DMS153 treated with DMSO at 0.1 percent for 48 hours (cell line): ENCODE data around the gene UBE2R2.
A peak's percentile ranks its signal among the peaks of the same experiment; 100 is the strongest.
"Not testable (repeated sequence)": the region's sequence is repeated elsewhere in the genome, so short reads cannot be mapped to it uniquely, and the experiment has no call there.

Source experiments
- DNase-seq: peaks from one replicate; lab custom pipeline; 2025; ENCODE audit not compliant: unreplicated experiment; lab: John Stamatoyannopoulos, UW

The UBE2R2 gene, protein sequence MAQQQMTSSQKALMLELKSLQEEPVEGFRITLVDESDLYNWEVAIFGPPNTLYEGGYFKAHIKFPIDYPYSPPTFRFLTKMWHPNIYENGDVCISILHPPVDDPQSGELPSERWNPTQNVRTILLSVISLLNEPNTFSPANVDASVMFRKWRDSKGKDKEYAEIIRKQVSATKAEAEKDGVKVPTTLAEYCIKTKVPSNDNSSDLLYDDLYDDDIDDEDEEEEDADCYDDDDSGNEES

DNA sequence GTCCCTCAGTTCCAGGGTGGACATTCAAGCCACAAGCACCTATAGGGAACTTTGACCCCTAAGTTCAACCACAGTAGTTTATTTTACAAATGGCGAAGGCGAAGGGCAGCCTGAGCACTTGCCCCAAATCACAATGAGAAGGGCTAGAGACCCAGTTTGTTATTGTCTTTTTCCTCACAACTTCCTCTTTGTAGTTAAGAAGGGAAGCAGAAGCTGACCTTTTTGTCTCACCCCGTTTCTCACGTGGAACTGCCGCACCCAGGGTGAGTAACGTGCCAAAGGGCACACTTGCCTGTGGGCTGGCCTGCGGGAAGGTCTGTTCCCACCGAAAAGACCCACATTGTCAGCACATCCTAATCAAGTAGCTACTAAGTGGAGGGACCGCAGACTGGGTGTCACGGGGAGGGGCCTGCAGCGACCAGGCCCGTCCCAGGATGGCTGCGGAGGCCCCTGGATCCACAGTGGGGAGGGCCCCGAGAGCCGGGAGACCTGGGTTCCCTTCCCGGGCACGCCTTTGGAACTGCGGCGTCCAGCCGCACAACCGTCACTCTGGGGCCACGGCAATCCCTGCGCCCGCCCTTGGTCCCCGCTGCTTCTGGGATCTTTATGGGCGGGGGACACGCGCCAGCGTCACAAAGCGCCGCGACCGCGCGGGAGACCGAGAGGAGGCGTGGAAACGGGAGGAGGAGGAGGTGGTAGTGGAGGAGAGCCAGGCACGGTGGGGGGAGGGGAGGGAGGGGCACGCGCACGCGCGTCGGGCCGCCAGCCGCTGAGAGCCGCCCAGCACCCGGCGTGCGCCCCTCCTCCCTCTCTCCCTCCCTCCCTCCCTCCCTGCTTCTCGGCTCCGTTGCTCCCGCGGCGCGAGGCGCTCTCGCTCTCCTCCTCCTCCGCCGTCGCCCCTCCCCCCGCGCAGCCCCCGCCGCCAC lies at the start of gene UBE2R2:
UBE2R2 (plus strand) TSS at position 834 of the 926 bp plus-strand sequence. CDS start 598 bp downstream, outside the sequence.
- DNase-seq: peak; percentile 62

DNA sequence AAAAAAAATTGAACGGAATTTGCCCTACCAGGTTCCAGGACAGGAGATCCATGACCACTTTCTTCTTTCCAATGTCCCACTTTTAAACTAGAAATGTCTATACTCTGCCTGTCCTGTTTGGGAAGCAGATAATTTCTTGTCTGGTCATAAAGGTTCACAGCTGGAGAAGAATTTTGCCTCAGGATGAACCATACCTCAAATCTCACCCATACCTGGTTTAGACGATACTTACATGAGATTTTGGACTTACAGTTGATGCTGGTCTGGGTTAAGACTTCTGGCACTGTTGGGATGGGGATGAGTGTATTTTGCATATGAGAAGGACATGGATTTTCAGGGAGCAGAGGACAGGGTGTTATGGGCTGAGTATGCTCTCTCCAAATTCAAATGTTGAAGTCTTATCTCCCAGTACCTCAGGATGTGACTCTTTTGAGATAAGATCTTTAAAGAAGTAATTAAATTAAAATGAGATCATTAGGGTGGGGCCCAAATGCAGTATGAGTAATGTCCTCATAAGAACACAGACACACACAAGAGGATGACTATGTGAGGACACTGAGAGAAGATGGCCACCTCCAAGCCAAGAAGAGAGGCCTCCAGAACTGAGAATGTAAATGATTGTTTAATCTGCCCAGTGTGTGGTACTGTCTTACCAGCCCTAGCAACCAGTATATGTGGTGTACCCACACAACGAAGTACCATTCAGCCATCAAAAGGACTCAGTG lies 46.6 kb upstream of the UBE2R2 start:
- DNase-seq: not testable (repeated sequence)

DNA sequence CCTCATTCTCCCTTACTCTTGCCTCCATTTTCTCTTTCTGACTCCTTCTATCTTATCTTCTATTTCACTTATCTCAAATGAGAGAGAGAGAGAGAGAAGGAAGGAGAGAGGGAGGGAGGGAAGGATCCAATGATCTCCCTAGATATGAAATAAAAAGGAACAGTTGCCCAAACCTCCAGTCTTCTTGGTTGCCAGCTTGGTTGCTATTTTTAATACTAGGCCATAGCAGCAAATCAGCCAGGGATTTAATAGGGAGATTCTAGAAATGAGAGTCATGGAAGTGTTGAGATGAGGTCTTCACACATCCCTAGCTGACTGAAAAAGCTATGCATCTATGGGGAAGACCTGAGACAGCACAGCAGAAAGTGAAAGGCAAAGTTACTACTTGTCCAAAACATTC lies 43.8 kb upstream of the UBE2R2 start:
- not testable (repeated sequence) for DNase-seq

DNA sequence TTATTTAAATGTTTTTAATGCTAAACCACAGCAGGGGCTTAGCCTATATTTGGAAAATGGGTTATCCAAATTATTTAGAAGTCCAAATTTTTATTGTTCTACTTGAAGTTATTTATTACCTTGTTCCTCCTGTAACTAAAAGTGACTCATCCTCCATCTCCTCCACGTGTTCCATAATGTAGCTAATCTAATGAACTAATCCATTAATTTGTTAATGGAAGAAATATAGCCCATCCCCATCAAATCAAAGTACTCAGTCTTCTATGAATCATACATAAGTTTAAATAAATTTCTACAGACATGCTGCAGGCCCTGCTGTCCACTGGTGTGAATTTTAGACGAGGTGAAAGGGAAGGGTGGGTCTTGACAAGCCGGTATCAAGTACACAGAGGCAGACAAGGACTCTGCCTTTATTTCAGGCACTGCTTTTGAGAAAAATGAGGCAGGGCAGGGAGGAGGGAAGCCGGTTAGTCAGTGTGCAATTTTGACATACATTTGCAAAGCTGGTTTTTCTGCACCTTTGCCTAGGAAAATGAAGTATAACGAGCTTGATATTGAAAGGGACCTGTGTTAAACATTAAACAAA lies 42.8 kb upstream of the UBE2R2 start:
- DNase-seq: not testable (repeated sequence)

DNA sequence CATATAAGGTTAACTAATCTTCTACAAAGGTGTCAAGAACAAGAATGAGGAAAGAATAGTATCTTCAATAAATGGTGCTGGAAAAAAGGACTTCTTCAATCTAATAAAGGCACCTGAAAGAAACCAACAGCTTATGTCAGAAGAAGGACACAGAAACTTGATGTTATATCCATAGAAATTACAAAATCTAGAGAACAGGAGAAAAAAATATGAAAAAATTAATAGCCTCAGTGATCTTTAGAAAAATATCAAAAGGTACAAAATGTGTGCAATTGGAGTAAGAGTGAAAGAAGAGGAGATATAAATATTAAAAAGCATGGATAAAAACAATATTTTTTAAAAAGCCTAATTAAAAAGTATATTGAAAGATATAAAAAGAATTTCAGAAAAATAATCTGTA lies 40.4 kb upstream of the UBE2R2 start:
- no peak for DNase-seq

DNA sequence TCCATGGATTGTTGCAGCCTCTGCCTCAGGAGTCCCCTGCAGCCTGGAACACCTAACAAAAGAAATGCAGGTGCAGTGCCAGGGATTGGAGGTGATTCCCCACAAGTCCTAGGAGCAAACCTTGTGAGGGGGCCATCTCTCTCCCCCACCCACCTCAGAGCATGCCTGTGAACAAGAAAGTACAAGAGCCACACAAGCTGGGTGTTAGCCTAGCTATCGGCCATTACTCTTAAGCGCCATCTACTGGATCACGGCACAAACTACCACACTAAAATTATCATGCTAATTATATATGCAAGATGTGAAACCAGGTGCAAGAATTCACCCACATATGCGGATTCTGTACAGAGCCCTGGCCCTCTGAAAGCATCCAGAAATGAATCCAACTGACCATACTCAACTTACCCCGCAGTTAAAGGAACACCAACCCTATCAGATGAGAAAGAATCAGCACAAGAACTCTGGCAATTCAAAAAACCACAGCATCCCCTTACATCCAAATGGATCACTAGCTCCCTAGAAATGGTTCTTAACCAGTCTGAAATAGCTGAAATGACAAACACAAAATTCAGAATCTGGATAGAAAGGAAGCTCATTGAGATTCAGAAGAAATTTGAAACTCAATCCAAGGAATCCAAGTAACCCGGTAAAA lies 38.1 kb upstream of the UBE2R2 start:
- DNase-seq: peak; percentile 79

DNA sequence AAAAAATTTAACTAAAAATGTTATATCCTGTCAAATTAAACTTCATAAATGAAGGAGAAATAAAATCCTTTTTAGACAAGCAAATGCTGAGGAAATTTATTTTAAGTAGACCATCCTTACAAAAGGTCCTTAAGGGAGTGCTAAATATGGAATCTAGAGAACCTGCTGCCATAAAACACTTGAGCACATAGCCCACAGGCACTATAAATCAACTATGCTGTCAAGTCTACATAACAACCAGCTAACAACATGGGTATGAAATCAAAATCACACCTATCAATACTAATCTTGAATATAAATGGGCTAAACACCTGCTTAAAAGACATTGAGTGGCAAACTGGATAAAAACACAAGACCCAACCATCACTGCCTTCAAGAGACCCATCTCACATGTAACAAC lies 36.7 kb upstream of the UBE2R2 start:
- DNase-seq: no peak

DNA sequence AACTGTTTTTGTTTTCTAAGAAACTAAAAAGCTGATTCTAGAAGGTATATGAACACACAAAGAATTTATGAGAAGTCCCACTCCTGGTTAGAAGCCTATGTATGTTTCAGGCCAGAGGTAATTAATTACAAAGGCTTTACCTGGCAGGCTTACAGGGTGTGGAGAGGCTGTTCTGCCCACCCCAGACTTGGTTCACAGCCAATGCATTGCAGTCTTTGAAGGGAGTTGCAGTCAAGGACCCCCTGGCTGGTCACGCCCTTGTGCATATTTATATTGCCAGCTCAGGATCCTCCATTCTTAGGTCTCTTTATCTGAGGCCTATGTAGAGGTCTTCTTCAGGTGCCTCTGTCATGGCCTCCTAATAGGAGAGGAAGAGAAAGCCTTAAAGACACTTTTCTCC lies 35.2 kb upstream of the UBE2R2 start:
- no peak for DNase-seq

DNA sequence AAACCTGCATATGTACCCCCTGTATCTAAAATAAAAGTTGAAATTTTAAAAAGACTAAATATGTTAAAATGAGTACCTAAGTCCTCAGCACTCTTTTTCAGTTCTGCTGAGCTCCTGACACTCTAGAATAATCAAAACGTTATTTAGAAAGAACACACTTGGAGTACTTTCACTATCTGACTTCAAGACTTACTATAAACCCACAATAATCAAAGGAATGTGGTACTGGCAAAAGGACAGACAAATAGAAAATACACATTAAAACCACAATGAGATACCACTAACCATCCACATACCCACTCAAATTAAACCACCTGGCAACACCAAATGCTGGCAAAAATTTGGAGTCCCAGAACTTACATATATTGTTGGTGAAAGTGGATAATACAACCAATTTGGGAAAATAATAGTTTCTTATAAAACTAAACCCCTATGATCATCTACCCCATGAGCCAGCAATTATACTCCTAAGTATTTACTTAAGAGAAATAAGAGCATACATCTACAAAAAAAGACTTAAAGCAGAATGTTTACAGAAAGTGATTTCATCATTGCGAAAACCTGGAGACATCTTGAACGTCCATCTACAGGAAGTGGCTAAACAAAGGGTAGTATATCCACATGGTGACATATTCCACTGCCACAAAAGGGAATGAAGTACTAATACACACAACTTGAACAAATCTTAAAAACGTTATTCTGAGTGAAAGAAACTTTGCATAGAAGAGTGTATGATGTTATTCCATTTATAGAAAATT lies 34.4 kb upstream of the UBE2R2 start:
- no peak for DNase-seq

DNA sequence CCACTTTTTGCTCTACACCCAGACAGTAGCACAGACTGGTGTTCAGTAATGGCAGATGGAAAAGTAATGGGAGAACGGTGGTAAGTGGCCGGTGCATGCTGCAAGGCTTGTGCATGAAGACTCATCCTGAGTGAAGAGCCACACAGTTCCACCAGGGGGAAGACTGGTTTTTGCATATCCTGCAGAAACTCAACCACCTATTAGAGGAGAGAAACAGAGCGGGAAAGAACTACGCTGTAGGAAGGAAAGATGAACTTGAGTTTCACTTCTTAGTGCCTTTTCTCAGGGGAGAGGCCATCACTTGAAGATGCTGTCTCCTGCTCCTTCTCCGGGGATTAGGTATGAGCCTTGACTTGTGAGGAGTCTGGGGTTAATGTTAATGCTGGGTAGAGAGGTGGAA lies 31.0 kb upstream of the UBE2R2 start:
- DNase-seq: no peak

DNA sequence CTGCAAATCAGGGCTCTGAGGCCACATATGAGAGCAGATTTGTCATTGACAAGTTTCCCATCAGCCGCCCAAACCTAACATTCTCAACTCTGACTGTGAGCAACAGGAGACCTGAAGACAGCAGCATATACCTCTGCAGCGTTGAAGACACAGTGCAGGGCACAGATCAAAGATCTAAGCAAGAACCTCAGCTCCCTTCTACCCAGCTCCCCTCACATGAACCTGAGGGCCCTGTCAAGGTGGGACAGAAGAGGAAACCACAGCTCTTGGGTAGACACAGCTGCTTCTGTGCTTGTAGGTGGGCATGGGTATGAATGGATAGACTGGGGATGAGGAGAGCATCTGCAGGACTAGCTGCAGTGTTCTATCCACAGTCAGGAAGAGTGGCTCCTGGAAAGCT lies 30.3 kb upstream of the UBE2R2 start:
- no peak for DNase-seq

DNA sequence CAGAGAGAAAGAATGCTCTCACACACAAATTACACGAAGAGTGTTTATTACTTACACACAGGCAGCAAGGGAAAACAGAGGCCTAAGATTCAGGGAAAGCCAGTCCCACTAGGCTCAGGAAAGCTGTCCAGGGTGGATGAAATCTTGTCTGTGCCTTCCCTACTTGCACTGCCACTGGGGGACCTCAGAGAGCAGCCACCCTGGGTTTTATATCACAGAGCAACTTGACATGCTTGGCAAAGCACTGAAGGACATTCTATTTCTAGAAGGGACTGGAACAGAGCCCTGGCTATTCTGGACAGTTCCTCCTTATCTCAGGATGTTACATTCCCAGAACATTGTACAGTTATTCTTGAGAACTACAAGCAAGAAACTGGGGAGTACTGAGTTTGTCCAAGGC lies 29.1 kb upstream of the UBE2R2 start:
- no peak for DNase-seq

DNA sequence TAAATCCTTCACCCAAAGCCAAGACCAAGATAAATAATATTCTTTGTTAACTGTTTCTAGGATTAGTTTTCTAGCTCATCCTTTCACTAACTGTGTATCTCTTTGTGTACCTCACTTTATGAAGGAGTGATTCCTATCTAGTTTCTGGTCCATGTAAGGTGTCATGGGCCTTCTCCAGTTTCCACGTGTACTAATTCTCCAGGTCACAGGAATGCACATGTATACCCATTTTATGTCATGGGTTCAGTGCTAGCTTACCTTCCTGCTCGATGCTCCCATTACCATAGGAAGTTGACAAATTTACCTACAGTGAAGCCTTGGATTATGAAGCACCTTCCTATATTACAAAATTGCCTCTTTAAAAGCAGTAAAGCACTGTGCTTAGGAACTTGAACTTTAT lies 27.5 kb upstream of the UBE2R2 start:
- not testable (repeated sequence) for DNase-seq

DNA sequence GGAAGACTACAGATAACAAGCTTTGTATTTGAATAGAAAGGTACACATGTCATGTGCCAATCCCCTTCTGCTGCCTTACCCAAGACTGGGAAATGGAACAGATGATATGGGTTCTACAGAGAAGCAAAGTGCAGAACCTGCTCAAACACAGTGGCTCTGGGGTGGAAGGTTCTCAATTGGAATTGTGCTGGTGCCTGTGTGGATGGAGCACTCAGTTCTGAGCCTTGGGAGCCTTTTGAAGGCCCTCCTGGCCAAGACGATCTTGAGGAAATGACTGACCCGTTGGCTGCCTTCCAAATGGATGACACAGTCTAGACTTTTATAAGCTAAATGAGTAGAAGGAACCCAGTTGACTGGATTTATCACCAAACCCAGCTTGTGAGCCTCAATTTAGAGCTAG lies 25.8 kb upstream of the UBE2R2 start:
- no peak for DNase-seq

DNA sequence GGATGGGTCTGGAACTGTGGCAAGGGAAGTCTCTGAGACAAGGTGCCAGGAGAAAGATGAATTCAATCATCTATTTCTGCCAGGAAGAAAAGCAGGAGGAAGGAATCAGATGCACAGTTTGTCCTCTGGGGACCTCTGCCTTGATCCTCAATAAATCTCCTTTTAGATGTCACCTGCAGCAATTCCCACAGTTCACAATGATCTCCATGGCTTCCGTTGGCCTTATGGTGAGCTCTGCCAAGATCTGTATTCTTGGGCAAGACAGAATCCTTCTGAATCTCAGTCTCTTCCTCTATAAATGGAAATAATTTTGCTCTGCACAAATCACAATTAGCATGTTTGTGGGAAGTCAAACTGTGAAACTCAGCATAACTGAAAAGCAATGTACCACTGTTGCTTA lies 23.5 kb upstream of the UBE2R2 start:
- not testable (repeated sequence) for DNase-seq

DNA sequence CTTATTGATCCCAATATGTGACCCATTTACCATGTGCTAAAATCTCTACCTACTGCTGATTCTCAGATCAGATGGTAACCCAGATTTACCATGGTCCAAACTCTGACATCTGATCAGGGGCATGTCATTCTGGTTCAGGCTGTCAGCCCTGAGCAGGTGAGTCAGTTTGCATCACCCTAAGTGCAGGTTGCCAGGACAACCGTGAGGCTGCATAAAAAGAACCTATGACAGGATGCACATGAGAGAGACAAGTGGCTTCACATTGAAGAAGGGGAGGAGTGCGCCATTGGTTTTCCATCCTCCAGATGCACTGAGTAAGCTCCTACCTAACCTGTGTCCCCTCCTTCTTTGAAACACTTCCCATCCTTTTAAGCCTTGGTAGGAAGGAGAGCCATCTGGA lies 22.4 kb upstream of the UBE2R2 start:
- DNase-seq: no peak

DNA sequence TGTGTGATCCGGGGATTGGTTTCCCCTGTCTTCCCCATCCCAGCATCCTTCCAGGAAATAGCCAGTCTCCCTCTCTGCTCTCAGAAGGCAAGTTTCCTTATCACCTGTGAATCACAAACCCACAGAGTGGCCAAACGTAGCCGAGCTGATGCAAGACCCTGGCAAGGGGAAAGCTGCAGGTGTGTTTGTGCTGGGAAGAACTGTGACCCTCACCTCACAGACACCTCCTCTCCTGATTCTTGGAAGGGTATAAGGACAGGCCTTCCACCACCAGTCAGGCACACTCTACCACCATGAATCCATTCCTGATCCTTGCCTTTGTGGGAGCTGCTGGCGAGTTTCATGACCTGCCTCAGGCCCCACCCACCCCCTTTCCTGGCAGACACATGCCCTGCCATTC lies 21.7 kb upstream of the UBE2R2 start, which contains the start of gene PRSS3:
PRSS3 (plus strand) TSS at position 281 of the 400 bp plus-strand sequence; CDS start at position 294, 13 bp downstream.
- DNase-seq: no peak

DNA sequence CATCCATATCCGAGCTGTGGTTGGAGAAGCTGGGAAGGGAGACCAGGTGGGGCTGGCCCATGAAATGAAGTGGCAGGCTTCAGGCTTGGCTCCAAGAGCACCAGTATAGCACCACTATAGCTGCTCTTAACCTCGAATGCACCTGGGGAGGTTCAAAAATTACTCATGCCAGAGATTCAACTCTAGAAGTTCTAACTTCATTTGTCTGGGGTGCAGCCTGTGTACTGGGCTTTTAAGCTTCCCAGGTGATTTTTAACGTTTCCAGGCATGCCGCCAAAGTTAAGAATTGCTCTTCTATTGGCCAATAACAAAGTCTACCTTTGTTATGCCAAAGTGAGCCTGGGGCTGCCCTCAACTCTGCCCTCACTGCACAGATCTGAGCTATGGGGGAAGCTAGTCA lies 21.1 kb upstream of the UBE2R2 start:
- no peak for DNase-seq

DNA sequence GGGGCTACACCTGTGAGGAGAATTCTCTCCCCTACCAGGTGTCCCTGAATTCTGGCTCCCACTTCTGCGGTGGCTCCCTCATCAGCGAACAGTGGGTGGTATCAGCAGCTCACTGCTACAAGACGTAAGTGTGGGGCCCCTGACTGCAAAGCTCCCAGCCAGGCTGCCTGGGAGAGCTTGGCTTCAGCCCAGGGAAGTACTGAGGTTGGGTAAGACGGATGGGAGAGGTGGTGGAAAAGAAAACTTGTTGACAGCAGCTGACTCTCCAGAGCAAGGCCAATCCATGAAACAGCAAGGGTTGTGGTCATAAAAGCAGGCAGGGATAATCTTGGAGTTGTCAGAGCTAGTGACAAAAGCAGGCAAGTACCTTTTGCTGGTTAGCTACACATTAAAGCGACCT lies 20.3 kb upstream of the UBE2R2 start:
- DNase-seq: not testable (repeated sequence)

DNA sequence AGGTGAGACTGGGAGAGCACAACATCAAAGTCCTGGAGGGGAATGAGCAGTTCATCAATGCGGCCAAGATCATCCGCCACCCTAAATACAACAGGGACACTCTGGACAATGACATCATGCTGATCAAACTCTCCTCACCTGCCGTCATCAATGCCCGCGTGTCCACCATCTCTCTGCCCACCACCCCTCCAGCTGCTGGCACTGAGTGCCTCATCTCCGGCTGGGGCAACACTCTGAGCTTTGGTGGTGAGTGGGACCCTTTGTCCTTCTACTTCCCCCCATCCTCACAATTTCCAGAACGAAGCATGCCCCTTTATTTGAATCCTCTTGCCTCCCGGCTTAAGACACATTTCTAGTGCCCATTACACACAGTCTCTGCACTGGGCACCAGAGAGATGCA lies 19.1 kb upstream of the UBE2R2 start:
- no peak for DNase-seq
